GM18498 (cell line): ENCODE measurements around the gene DRICH1.
"Not testable (repeated sequence)": the region's sequence is repeated elsewhere in the genome, so short reads cannot be mapped to it uniquely, and the experiment has no call there.

Source experiments
- ATAC-seq: cut with Tn5 transposase; IDR thresholded peaks from one replicate; pipeline ENCODE4 v1.9.1; 2021; ENCODE audit warnings: mild to moderate bottlenecking, moderate library complexity; ENCODE audit not compliant: unreplicated experiment

The DRICH1 gene

GRCh38 chr22:23651676-23652075 is 19.6 kb upstream of the DRICH1 start:
- ATAC-seq: no peak

- ATAC-seq: no peak
These were observed 17.0 kb upstream of the DRICH1 start for GRCh38 chr22:23649071-23649501.

- ATAC-seq: not testable (repeated sequence)
These were observed 14.4 kb upstream of the DRICH1 start for GRCh38 chr22:23646526-23646925.

- not testable (repeated sequence) for ATAC-seq
These were observed 8.1 kb upstream of the DRICH1 start for GRCh38 chr22:23640206-23640605.

GRCh38 chr22:23639661-23640060 is 7.5 kb upstream of the DRICH1 start:
- ATAC-seq: no peak

GRCh38 chr22:23638611-23639010 is 6.5 kb upstream of the DRICH1 start:
- no peak for ATAC-seq

- not testable (repeated sequence) for ATAC-seq
These were observed 3.2 kb upstream of the DRICH1 start for GRCh38 chr22:23635291-23635690.

GRCh38 chr22:23628056-23628743 is 3.9 kb downstream of the DRICH1 start:
- not testable (repeated sequence) for ATAC-seq

GRCh38 chr22:23627401-23628055 is 4.6 kb downstream of the DRICH1 start:
- ATAC-seq: not testable (repeated sequence)

- ATAC-seq: no peak
These were observed 5.7 kb downstream of the DRICH1 start for GRCh38 chr22:23626286-23626975.

GRCh38 chr22:23622634-23623033 is 9.5 kb downstream of the DRICH1 start:
- ATAC-seq: no peak

GRCh38 chr22:23621916-23622315 is 10.2 kb downstream of the DRICH1 start:
- not testable (repeated sequence) for ATAC-seq

- ATAC-seq: no peak
These were observed 10.9 kb downstream of the DRICH1 start for GRCh38 chr22:23621082-23621780.

GRCh38 chr22:23613193-23613972 is 18.7 kb downstream of the DRICH1 start:
- no peak for ATAC-seq

- no peak for ATAC-seq
These were observed 21.9 kb downstream of the DRICH1 start for GRCh38 chr22:23609983-23610781.

- no peak for ATAC-seq
These were observed 23.5 kb downstream of the DRICH1 start for GRCh38 chr22:23608583-23608982.

- ATAC-seq: no peak
These were observed 25.7 kb downstream of the DRICH1 start for GRCh38 chr22:23606204-23607131.

- no peak for ATAC-seq
These were observed 27.0 kb downstream of the DRICH1 start for GRCh38 chr22:23604939-23605712.
